B cell (primary cell): ENCODE results near the gene VGLL1. TPM values are rescaled to one million over a fixed set of nuclear protein-coding genes. Genes with fewer than 3 reads are reported as not detected.

Source experiments
- ATAC-seq: fragments of 200-7000 bp; cut with Tn5 transposase; one replicate; pipeline ENCODE4 v1.10.0; 2021; ENCODE audit warnings: low read depth, mild to moderate bottlenecking, moderate number of reproducible peaks, moderate library complexity
- CTCF ChIA-PET: fragments of 350-600 bp; sonication (Branson Sonifier 250); formaldehyde crosslinking; loops from one replicate; lab custom pipeline; 2021; ENCODE audit warnings: antibody characterized with exemption, inconsistent platforms; lab: Charles Lee
- POLR2A ChIA-PET: fragments of 350-600 bp; sonication (Branson Sonifier 250); formaldehyde crosslinking; loops from one replicate; lab custom pipeline; 2021; ENCODE audit warnings: antibody characterized with exemption; lab: Charles Lee
- DNase-seq: peaks from one replicate; pipeline ENCODE4 v3.0.0; 2013
- H2AFZ ChIP-seq: 2 replicates; pipeline ENCODE4 v1.6.1; 2012; ENCODE audit warnings: mild to moderate bottlenecking, low read depth, low read length; ENCODE audit not compliant: insufficient read depth, poor library complexity, severe bottlenecking
- H3K27ac ChIP-seq, 2 donors: 1 replicate in 1 of 2; 2 replicates in 1 of 2; pipeline ENCODE4 v1.5.1; 2012 to 2013; ENCODE audit warnings: low read length in 2 of 2, mild to moderate bottlenecking in 2 of 2, moderate library complexity in 1 of 2
- H3K27me3 ChIP-seq, 4 experiments: fragments of 200-600 bp in 1 of 4; sonication (generic) in 1 of 4; replicated peaks in 1 of 4; 1 replicate in 2 of 4; 2 replicates in 2 of 4; pipeline versions ENCODE4 v1.6.1 to v1.7.0; 2013 to 2016; ENCODE audit warnings: low read length in 3 of 4, mild to moderate bottlenecking in 2 of 4, mixed read lengths in 1 of 4, moderate library complexity in 1 of 4; ENCODE audit not compliant: insufficient read depth in 4 of 4, control insufficient read depth in 3 of 4; ENCODE audit errors: control extremely low read depth in 1 of 4
- H3K36me3 ChIP-seq, 2 experiments: replicated peaks in 1 of 2; 1 replicate in 1 of 2; 2 replicates in 1 of 2; pipeline versions ENCODE4 v1.6.1 to v1.7.1; 2013; ENCODE audit warnings: low read length in 1 of 2; ENCODE audit not compliant: insufficient read depth in 2 of 2, control insufficient read depth in 1 of 2; ENCODE audit errors: control extremely low read depth in 1 of 2, extremely low read depth in 1 of 2
- H3K4me1 ChIP-seq, 2 donors: fragments of 200-600 bp in 1 of 2; sonication (generic) in 1 of 2; 1 replicate in 1 of 2; 2 replicates in 1 of 2; pipeline versions ENCODE4 v1.5.1 to v1.6.1; 2013 to 2017; ENCODE audit warnings: low read length in 2 of 2; ENCODE audit not compliant: control insufficient read depth in 2 of 2, insufficient read depth in 2 of 2
- H3K4me2 ChIP-seq: replicated peaks from 2 replicates; pipeline ENCODE3; 2012; ENCODE audit warnings: mild to moderate bottlenecking, low read depth, low read length; ENCODE audit not compliant: poor library complexity, severe bottlenecking
- H3K4me3 ChIP-seq, 5 experiments: fragments of 200-600 bp in 1 of 5; sonication (generic) in 1 of 5; 1 replicate in 3 of 5; 2 replicates in 2 of 5; pipeline versions ENCODE4 v1.5.1 to v1.7.0; 2011 to 2016; ENCODE audit warnings: low read length in 4 of 5, mild to moderate bottlenecking in 4 of 5, low read depth in 2 of 5, control low read depth in 1 of 5, moderate library complexity in 1 of 5; ENCODE audit not compliant: insufficient read depth in 1 of 5; ENCODE audit errors: control extremely low read depth in 1 of 5, extremely low read depth in 1 of 5
- H3K79me2 ChIP-seq: fragments of 200-600 bp; sonication (generic); one replicate; pipeline ENCODE4 v1.6.0; 2016; ENCODE audit warnings: low read length; ENCODE audit not compliant: control insufficient read depth, insufficient read depth
- H3K9ac ChIP-seq: fragments of 200-600 bp; sonication (generic); 2 replicates; pipeline ENCODE4 v1.6.1; 2017; ENCODE audit warnings: mild to moderate bottlenecking, low read length, moderate library complexity
- H3K9me3 ChIP-seq, 3 donors: one replicate each; pipeline versions ENCODE4 v1.6.1 to v1.7.1; 2013; ENCODE audit warnings: low read length in 2 of 3; ENCODE audit not compliant: control insufficient read depth in 2 of 3, insufficient read depth in 1 of 3; ENCODE audit errors: control extremely low read depth in 1 of 3
- H4K20me1 ChIP-seq: 2 replicates; pipeline ENCODE4 v1.6.0; 2012; ENCODE audit warnings: mild to moderate bottlenecking, low read length; ENCODE audit not compliant: insufficient read depth, control insufficient read depth, poor library complexity, severe bottlenecking
- H3K27ac Mint-ChIP-seq: one replicate; pipeline ENCODE4 v1.8.0; 2021; ENCODE audit warnings: mixed read lengths
- H3K27me3 Mint-ChIP-seq: one replicate; pipeline ENCODE4 v1.8.0; 2021; ENCODE audit warnings: mixed read lengths
- H3K4me1 Mint-ChIP-seq: one replicate; pipeline ENCODE4 v1.8.0; 2021; ENCODE audit warnings: mixed read lengths
- H3K4me3 Mint-ChIP-seq: one replicate; pipeline ENCODE4 v1.8.0; 2021; ENCODE audit warnings: mixed read lengths
- H3K9me3 Mint-ChIP-seq: one replicate; pipeline ENCODE4 v1.8.0; 2022; ENCODE audit warnings: mixed read lengths; ENCODE audit not compliant: insufficient read depth
- CTCF ChIP-seq: fragments of 200-600 bp; IDR thresholded peaks from one replicate; pipeline ENCODE4 v1.8.0; 2022; ENCODE audit warnings: antibody characterized with exemption, mild to moderate bottlenecking
- EZH2 ChIP-seq: IDR thresholded peaks from 2 replicates; pipeline ENCODE4 v1.6.1; 2012; ENCODE audit warnings: borderline replicate concordance, low read depth, mild to moderate bottlenecking, moderate library complexity, low read length; ENCODE audit not compliant: insufficient read depth, poor library complexity, severe bottlenecking
- WGBS: methylation state at CpG from one replicate; pipeline ENCODE4 v1.1.5; 2013; ENCODE audit warnings: missing lambda C conversion rate; ENCODE audit not compliant: insufficient coverage; 5-methylcytosine and 5-hydroxymethylcytosine counted together
- intact Hi-C: fragments of 100-400 bp; cut with micrococcal nuclease; formaldehyde crosslinking; loops from one replicate; pipeline ENCODE4 v1.10.0; 2022
- polyA plus RNA-seq: library from polyadenylated mRNA; depleted of rRNA; stranded (reverse); fragments of >200 nt; gene quantifications from 2 replicates; pipeline ENCODE4 v1.2.3, GENCODE V29; 2012
- total RNA-seq, 2 donors: library from RNA; stranded (reverse); fragments of 120-200 nt in 1 of 2; gene quantifications; 1 replicate in 1 of 2; 2 replicates in 1 of 2; pipeline versions ENCODE4 v1.2.3 to v1.2.4, GENCODE V29; 2013 to 2022

Gene VGLL1
- total and polyA plus RNA-seq, 2 donors (not counting 1 experiment from before 2014, with no cell fraction given), result not detected

DNA sequence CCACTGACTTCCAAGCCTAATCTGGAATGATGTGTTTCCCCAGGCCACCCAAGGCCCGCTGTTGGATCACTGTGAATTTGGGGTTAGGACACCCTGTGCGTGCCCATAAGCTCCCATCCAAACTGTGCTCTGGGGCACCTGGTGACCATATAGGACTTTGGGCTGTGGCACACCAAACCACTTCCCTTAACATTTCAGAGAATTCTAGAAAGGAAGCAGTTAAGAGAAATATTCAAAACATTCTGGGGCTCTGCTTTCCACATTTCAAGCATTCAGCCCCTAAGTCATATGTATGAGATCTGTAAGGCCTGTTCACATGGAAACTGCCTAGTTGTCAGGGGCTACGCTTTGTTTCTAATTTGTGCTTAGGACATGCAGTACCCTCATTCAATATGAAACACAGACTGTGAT, 14.4 kb downstream of the VGLL1 start:
- no peak overlapping the region for H3K4me2 ChIP-seq
- Mint-ChIP-seq H3K27me3 (no peaks in the 10 kb centered on the region), H3K4me1 (no peaks in the 10 kb centered on the region), H3K4me3 (no peak overlapping the region), H3K27ac (no peak overlapping the region), H3K9me3 (no peaks in the 10 kb centered on the region)
- H3K27me3 ChIP-seq, result no peaks in the 10 kb centered on the region
- ChIA-PET POLR2A (no interaction called here), CTCF (no interaction called here)
- intact Hi-C loops, result no loop called here
- TF ChIP-seq CTCF (no peak), EZH2 (no peak)
- H3K4me1 ChIP-seq, result no peaks in the 10 kb centered on the region
- DNase-seq (no peak), ATAC-seq (no peak)
- H3K27ac ChIP-seq, result no peak overlapping the region
- WGBS, result no CpG with 5 or more reads among the region's 3 CpGs
- H2AFZ ChIP-seq, result no peak overlapping the region
- H4K20me1 ChIP-seq, result no peaks in the 10 kb centered on the region
- no peaks in the 10 kb centered on the region for H3K36me3 ChIP-seq
- no peak overlapping the region for H3K9ac ChIP-seq
- no peak overlapping the region for H3K4me3 ChIP-seq
- no peaks in the 10 kb centered on the region for H3K79me2 ChIP-seq
- H3K9me3 ChIP-seq, result no peaks in the 10 kb centered on the region

GRCh38 chrX:136549226-136549625, 17.2 kb downstream of the VGLL1 start:
- Histone ChIP-seq H2AFZ (no peak overlapping the region), H3K27me3 (no peaks in the 10 kb centered on the region), H3K9ac (no peak overlapping the region), H3K9me3 (no peaks in the 10 kb centered on the region), H3K4me1 (no peaks in the 10 kb centered on the region), H3K4me3 (no peak overlapping the region), H3K4me2 (no peak overlapping the region), H3K36me3 (no peaks in the 10 kb centered on the region), H3K79me2 (no peaks in the 10 kb centered on the region), H3K27ac (no peak overlapping the region), H4K20me1 (no peaks in the 10 kb centered on the region)
- TF ChIP-seq EZH2 (no peak), CTCF (no peak)
- DNase-seq, result no peak
- H3K4me1 Mint-ChIP-seq, result no peaks in the 10 kb centered on the region
- no peak for ATAC-seq
- WGBS, result no CpG with 5 or more reads among the region's 5 CpGs
- no peak overlapping the region for H3K4me3 Mint-ChIP-seq
- no peak overlapping the region for H3K27ac Mint-ChIP-seq
- H3K9me3 Mint-ChIP-seq, result no peaks in the 10 kb centered on the region
- POLR2A ChIA-PET, result no interaction called here
- CTCF ChIA-PET, result no interaction called here
- H3K27me3 Mint-ChIP-seq, result no peaks in the 10 kb centered on the region
- intact Hi-C loops, result no loop called here
